Nephron progenitor cell (in vitro differentiated cells): ENCODE data around the gene MASP1.

Experiments used
- DNase-seq: peaks from one replicate; pipeline ENCODE4 v3.0.0; 2021
- H3K27ac Mint-ChIP-seq: 2 replicates; pipeline ENCODE4 v1.8.0; 2021; ENCODE audit warnings: mild to moderate bottlenecking, moderate library complexity, mixed read lengths
- H3K27me3 Mint-ChIP-seq: 2 replicates; pipeline ENCODE4 v1.8.0; 2021; ENCODE audit warnings: mild to moderate bottlenecking, low read depth, mixed read lengths; ENCODE audit not compliant: poor library complexity
- H3K36me3 Mint-ChIP-seq: 2 replicates; pipeline ENCODE4 v1.8.0; 2021; ENCODE audit warnings: low read depth, mixed read lengths
- H3K4me1 Mint-ChIP-seq: 2 replicates; pipeline ENCODE4 v1.8.0; 2021; ENCODE audit warnings: mixed read lengths
- H3K4me3 Mint-ChIP-seq: 2 replicates; pipeline ENCODE4 v1.8.0; 2021; ENCODE audit warnings: mild to moderate bottlenecking, moderate library complexity, mixed read lengths
- H3K9me3 Mint-ChIP-seq: 2 replicates; pipeline ENCODE4 v1.8.0; 2021; ENCODE audit warnings: mild to moderate bottlenecking, moderate library complexity, mixed read lengths
- TF ChIP-seq, protein P1 (sequence below): fragments of 200-600 bp; sonication (generic); IDR thresholded peaks from 2 replicates; pipeline ENCODE4 v1.5.0; 2021; ENCODE audit warnings: antibody characterized with exemption

MASP1 gene

GRCh38 chr3:187186801-187187421 lies 104.6 kb downstream of the MASP1 start:
- Mint-ChIP-seq H3K27ac (no peak overlapping the region), H3K36me3 (no peaks in the 10 kb centered on the region), H3K4me1 (no peaks in the 10 kb centered on the region), H3K4me3 (no peak overlapping the region), H3K27me3 (no peaks in the 10 kb centered on the region), H3K9me3 (no peaks in the 10 kb centered on the region)
- DNase-seq: no peak
- TF ChIP-seq, protein P1, sequence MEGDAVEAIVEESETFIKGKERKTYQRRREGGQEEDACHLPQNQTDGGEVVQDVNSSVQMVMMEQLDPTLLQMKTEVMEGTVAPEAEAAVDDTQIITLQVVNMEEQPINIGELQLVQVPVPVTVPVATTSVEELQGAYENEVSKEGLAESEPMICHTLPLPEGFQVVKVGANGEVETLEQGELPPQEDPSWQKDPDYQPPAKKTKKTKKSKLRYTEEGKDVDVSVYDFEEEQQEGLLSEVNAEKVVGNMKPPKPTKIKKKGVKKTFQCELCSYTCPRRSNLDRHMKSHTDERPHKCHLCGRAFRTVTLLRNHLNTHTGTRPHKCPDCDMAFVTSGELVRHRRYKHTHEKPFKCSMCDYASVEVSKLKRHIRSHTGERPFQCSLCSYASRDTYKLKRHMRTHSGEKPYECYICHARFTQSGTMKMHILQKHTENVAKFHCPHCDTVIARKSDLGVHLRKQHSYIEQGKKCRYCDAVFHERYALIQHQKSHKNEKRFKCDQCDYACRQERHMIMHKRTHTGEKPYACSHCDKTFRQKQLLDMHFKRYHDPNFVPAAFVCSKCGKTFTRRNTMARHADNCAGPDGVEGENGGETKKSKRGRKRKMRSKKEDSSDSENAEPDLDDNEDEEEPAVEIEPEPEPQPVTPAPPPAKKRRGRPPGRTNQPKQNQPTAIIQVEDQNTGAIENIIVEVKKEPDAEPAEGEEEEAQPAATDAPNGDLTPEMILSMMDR: no peak

GRCh38 chr3:187186375-187186774 lies 105.2 kb downstream of the MASP1 start:
- Mint-ChIP-seq H3K4me3 (no peak overlapping the region), H3K27me3 (no peaks in the 10 kb centered on the region), H3K9me3 (no peaks in the 10 kb centered on the region), H3K36me3 (no peaks in the 10 kb centered on the region), H3K4me1 (no peaks in the 10 kb centered on the region), H3K27ac (no peak overlapping the region)
- TF ChIP-seq, protein P1: no peak
- no peak for DNase-seq

DNA sequence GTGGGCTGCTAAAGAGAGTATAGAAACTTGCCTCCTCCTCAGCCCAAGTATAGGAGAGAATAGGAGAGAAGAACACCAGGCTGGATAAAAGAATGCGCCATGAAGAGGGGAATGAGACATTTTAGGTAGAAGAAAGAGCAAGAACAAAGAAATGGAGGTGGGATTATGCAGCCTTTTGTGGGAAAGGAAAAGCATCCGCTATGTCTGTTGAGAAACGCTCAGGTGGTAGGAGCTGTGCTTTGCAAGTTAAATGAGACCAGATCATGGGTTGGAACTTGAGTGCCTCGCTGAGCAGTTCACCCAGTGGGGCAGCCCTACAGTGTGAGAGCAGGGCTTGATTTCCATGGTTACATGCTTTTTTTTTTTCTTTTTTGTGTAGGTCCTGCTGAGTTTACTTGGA lies 105.8 kb downstream of the MASP1 start:
- H3K4me3 Mint-ChIP-seq: no peak overlapping the region
- H3K27ac Mint-ChIP-seq: no peak overlapping the region
- no peaks in the 10 kb centered on the region for H3K27me3 Mint-ChIP-seq
- TF ChIP-seq, protein P1: no peak
- H3K4me1 Mint-ChIP-seq: no peaks in the 10 kb centered on the region
- DNase-seq: no peak
- no peaks in the 10 kb centered on the region for H3K9me3 Mint-ChIP-seq
- no peaks in the 10 kb centered on the region for H3K36me3 Mint-ChIP-seq
